Nephron (organoid): ENCODE measurements around the gene GFI1.

Experiments used
- H3K27ac Mint-ChIP-seq, 3 experiments: 2 replicates each; pipeline ENCODE4 v1.8.0; 2020; ENCODE audit warnings: mixed read lengths in 3 of 3, mild to moderate bottlenecking in 2 of 3, moderate library complexity in 1 of 3
- H3K27me3 Mint-ChIP-seq: 2 replicates; pipeline ENCODE4 v1.8.0; 2021; ENCODE audit warnings: low read depth, mild to moderate bottlenecking, moderate library complexity, mixed read lengths
- H3K36me3 Mint-ChIP-seq: 2 replicates; pipeline ENCODE4 v1.8.0; 2020; ENCODE audit warnings: low read depth, mixed read lengths
- H3K4me1 Mint-ChIP-seq: 2 replicates; pipeline ENCODE4 v1.8.0; 2020; ENCODE audit warnings: mixed read lengths
- H3K4me3 Mint-ChIP-seq, 3 experiments: 2 replicates each; pipeline ENCODE4 v1.8.0; 2020; ENCODE audit warnings: mild to moderate bottlenecking in 3 of 3, mixed read lengths in 3 of 3, moderate library complexity in 2 of 3
- H3K9me3 Mint-ChIP-seq: 2 replicates; pipeline ENCODE4 v1.8.0; 2020; ENCODE audit warnings: mixed read lengths
- CTCF ChIP-seq, 3 experiments: fragments of 200-600 bp; sonication (generic); IDR thresholded peaks; one replicate each; pipeline ENCODE4 v1.5.0; 2021; ENCODE audit warnings: antibody characterized with exemption in 3 of 3; ENCODE audit not compliant: unreplicated experiment in 3 of 3

Gene GFI1

DNA sequence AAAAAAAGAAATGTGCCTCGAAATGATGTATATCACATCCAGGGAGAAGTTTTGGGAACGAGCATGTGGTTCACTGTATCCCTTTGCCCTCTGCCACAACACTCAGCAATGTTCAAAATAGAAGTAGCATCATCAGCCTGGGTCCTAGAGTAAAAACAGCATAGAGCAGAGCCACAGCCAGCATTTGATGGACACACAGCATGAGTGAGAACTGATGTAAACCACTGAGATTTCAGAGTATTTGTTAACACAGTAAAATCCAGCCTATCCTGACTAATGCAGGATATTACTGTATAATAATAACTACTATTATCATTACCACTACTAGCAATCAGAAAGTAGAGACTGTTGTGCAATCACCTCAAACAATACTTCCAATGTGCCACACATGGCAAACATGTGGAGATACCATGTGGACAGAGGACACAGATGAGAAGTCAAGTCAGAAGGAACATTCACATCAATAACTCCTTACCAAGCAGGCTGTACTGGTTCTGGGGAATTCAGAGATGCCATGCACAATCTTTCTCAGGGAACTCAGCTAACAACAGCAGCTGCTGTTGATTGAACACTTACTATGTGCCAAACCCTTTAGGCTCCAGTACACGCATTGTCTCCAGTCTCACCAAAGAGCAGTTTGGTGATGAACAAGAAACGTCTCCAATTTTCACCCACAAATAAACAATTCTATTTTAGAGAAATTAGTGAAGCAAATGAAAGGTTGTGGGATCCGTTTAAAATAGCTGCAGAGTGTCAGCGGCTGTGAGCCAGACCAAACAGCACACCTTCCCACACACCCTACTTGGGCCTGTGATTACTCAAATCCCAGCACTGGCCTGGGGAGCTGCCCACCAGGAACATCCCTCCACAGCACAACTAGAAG, 16.6 kb upstream of the GFI1 start:
- Mint-ChIP-seq H3K4me1 (no peaks in the 10 kb centered on the region), H3K27me3 (peaks cover 3% of the 10 kb centered on the region), H3K9me3 (no peaks in the 10 kb centered on the region), H3K36me3 (no peaks in the 10 kb centered on the region), H3K27ac (no peak overlapping the region), H3K4me3 (no peak overlapping the region)
- TF ChIP-seq CTCF (IDR thresholded peaks at IDR 0.05; ENCODE audit: unreplicated experiment in 3 of 3) = no peak

- no peaks in the 10 kb centered on the region for H3K9me3 Mint-ChIP-seq
- H3K4me3 Mint-ChIP-seq = no peak overlapping the region
- H3K4me1 Mint-ChIP-seq = no peaks in the 10 kb centered on the region
Measured at GRCh38 chr1:92502247-92502646, 15.5 kb upstream of the GFI1 start.

GRCh38 chr1:92500552-92500951, 13.8 kb upstream of the GFI1 start:
- peaks cover 14% of the 10 kb centered on the region for H3K27me3 Mint-ChIP-seq
- no peaks in the 10 kb centered on the region for H3K4me1 Mint-ChIP-seq
- H3K4me3 Mint-ChIP-seq = no peak overlapping the region
- no peak for TF ChIP-seq CTCF (IDR thresholded peaks at IDR 0.05; ENCODE audit: unreplicated experiment in 3 of 3)
- no peak overlapping the region for H3K27ac Mint-ChIP-seq
- no peaks in the 10 kb centered on the region for H3K36me3 Mint-ChIP-seq
- no peaks in the 10 kb centered on the region for H3K9me3 Mint-ChIP-seq

More at GRCh38 chr1:92502247-92502646, 15.5 kb upstream of the GFI1 start:
- no peak for TF ChIP-seq CTCF (IDR thresholded peaks at IDR 0.05; ENCODE audit: unreplicated experiment in 3 of 3)
- Mint-ChIP-seq H3K36me3 (no peaks in the 10 kb centered on the region), H3K27ac (no peak overlapping the region), H3K27me3 (peaks cover 7% of the 10 kb centered on the region)

DNA sequence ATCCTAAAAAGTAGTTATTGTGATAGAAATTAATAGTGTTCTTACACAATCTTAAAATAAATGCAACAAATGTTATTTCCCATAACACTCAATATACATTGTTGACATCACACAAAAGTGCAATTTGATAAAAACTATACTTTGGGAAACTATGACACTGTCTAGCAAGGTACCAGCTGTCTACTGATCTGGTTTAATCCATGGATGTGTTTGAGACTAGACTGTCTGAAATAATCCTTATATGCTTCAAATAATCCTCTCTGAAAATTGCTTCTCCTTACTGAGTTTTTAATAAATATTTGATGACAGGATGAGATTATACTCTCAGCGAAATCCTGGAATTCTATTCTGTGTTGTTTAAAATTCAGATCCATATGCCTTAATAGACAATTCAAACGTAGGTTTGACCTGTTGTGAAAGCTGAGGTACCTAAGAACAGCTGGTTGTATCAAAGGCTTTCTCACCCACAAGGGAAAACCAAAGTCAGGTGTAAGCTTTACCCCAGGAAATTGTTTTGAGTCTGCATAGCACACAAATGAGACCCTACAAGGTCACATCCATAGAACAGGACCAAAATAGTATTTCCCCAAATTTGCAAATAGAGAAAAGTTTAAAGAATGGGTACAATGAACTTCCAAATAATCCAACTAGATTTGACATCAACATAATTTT, 8.8 kb upstream of the GFI1 start:
- peaks cover 38% of the 10 kb centered on the region for H3K27me3 Mint-ChIP-seq
- no peaks in the 10 kb centered on the region for H3K9me3 Mint-ChIP-seq
- H3K4me1 Mint-ChIP-seq = no peaks in the 10 kb centered on the region
- no peak overlapping the region for H3K27ac Mint-ChIP-seq
- no peaks in the 10 kb centered on the region for H3K36me3 Mint-ChIP-seq
- TF ChIP-seq CTCF (IDR thresholded peaks at IDR 0.05; ENCODE audit: unreplicated experiment in 3 of 3) = no peak
- no peak overlapping the region for H3K4me3 Mint-ChIP-seq

- Mint-ChIP-seq H3K27me3 (peaks cover 41% of the 10 kb centered on the region), H3K4me1 (no peaks in the 10 kb centered on the region), H3K27ac (no peak overlapping the region), H3K9me3 (no peaks in the 10 kb centered on the region), H3K4me3 (no peak overlapping the region), H3K36me3 (no peaks in the 10 kb centered on the region)
- TF ChIP-seq CTCF (IDR thresholded peaks at IDR 0.05; ENCODE audit: unreplicated experiment in 3 of 3) = no peak
Measured at GRCh38 chr1:92494485-92495141, 7.9 kb upstream of the GFI1 start.
